ENCODE measurements around the gene GLT8D1. TPM values are rescaled to one million over a fixed set of nuclear protein-coding genes. Genes with fewer than 3 reads are reported as not detected.

GLT8D1 gene
- total RNA-seq, 2 experiments from 2014 or later: 8.4 to 10.8 TPM

DNA sequence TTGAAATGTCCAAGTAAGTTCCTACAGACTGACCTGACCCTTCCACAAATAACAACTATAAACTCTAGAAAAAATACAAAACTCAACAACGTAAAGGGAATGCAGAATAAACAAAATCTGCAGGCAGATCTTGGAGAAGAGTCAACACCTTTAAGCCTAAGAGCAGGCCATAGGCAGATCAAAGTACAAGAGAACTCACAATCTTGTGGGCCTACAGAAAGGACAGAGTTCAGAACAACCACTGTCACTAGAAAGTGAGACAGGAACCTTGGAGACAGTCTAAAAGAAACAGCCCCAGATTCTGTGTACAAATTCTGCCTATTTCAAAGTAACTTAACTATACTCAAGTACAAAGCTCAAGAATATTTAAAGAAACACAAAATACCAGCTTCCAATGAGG, 34.1 kb upstream of the GLT8D1 start:
- no peak overlapping the region for H3K27ac Mint-ChIP-seq
- Histone ChIP-seq H3K36me3 (ENCODE audit: insufficient read depth, low read length) (peaks cover 57% of the 10 kb centered on the region), H3K4me1 (ENCODE audit: insufficient read depth, low read length) (no peaks in the 10 kb centered on the region), H3K9me3 (ENCODE audit: control insufficient read depth in 1 of 2, insufficient read depth in 1 of 2, low read length in 2 of 2) (no peaks in the 10 kb centered on the region), H3K27me3 (ENCODE audit: control insufficient read depth in 1 of 2, insufficient read depth in 2 of 2, low read length in 2 of 2) (no peaks in the 10 kb centered on the region), H3K27ac (ENCODE audit: low read depth in 1 of 2, low read length in 2 of 2) (no peak overlapping the region), H3K4me3 (ENCODE audit: low read length) (no peak overlapping the region)
- TF ChIP-seq, protein P1, sequence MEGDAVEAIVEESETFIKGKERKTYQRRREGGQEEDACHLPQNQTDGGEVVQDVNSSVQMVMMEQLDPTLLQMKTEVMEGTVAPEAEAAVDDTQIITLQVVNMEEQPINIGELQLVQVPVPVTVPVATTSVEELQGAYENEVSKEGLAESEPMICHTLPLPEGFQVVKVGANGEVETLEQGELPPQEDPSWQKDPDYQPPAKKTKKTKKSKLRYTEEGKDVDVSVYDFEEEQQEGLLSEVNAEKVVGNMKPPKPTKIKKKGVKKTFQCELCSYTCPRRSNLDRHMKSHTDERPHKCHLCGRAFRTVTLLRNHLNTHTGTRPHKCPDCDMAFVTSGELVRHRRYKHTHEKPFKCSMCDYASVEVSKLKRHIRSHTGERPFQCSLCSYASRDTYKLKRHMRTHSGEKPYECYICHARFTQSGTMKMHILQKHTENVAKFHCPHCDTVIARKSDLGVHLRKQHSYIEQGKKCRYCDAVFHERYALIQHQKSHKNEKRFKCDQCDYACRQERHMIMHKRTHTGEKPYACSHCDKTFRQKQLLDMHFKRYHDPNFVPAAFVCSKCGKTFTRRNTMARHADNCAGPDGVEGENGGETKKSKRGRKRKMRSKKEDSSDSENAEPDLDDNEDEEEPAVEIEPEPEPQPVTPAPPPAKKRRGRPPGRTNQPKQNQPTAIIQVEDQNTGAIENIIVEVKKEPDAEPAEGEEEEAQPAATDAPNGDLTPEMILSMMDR (IDR thresholded peaks at IDR 0.05): no peak
- intact Hi-C loops (cut with DNase I, micrococcal nuclease): loop anchor here (5.0 kb wide), 2 partner anchors 248 to 458 kb away; no protein-coding TSS in a partner anchor
- no peaks in the 10 kb centered on the region for H3K27me3 Mint-ChIP-seq
- ChIA-PET CTCF (no interaction called here), POLR2A (no interaction called here)
- H3K4me1 Mint-ChIP-seq (ENCODE audit: low read depth): no peaks in the 10 kb centered on the region
- ATAC-seq (ENCODE audit: poor library complexity): no peak
- peaks cover 79% of the 10 kb centered on the region for H3K36me3 Mint-ChIP-seq (ENCODE audit: low read depth)
- DNase-seq: no peak
- H3K4me3 Mint-ChIP-seq: no peak overlapping the region
- no peaks in the 10 kb centered on the region for H3K9me3 Mint-ChIP-seq

DNA sequence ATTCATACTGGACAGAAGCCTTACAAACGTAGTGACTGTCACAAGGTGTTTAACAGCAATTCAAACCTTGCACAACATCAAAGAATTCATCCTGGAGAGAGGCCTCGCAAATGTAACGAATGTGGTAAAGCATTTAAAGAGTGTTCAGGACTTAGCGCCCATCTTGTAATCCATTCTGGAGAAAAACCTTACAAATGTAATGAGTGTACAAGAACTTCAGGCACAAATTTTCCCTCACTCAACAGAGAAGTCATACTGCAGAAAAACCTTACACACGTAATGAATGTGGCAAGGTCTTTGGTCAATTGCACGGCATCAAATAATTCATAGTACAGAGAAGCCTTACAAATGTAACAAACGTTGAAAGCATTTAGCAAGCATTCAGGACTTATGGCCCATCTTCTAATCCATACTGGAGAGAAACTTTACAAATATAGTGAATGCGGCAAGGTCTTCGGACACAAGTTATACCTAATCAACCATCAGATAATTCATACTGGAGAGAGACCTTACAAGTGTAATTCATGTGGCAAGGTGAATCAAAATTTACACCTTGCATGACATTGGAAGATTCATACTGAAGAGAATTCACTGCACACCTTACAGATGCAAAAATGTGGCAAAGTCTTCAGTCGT, 27.8 kb upstream of the GLT8D1 start:
- Histone ChIP-seq H3K36me3 (ENCODE audit: insufficient read depth, low read length) (peaks cover 41% of the 10 kb centered on the region), H3K27me3 (ENCODE audit: control insufficient read depth in 1 of 2, insufficient read depth in 2 of 2, low read length in 2 of 2) (no peaks in the 10 kb centered on the region), H3K4me3 (ENCODE audit: low read length) (no peak overlapping the region), H3K9me3 (ENCODE audit: control insufficient read depth in 1 of 2, insufficient read depth in 1 of 2, low read length in 2 of 2) (peaks cover 0 to 19% of the 10 kb centered on the region in 2 experiments), H3K27ac (ENCODE audit: low read depth in 1 of 2, low read length in 2 of 2) (no peak overlapping the region), H3K4me1 (ENCODE audit: insufficient read depth, low read length) (no peaks in the 10 kb centered on the region)
- DNase-seq: no peak
- ChIA-PET CTCF (no interaction called here), POLR2A (no interaction called here)
- intact Hi-C loops (cut with DNase I, micrococcal nuclease): no loop called here
- no peaks in the 10 kb centered on the region for H3K4me1 Mint-ChIP-seq (ENCODE audit: low read depth)
- ATAC-seq (ENCODE audit: poor library complexity): no peak
- no peaks in the 10 kb centered on the region for H3K27me3 Mint-ChIP-seq
- no peak overlapping the region for H3K27ac Mint-ChIP-seq
- peaks cover 87% of the 10 kb centered on the region for H3K36me3 Mint-ChIP-seq (ENCODE audit: low read depth)
- H3K4me3 Mint-ChIP-seq: no peak overlapping the region
- peaks cover 3% of the 10 kb centered on the region for H3K9me3 Mint-ChIP-seq
- TF ChIP-seq, protein P1 (IDR thresholded peaks at IDR 0.05): no peak

DNA sequence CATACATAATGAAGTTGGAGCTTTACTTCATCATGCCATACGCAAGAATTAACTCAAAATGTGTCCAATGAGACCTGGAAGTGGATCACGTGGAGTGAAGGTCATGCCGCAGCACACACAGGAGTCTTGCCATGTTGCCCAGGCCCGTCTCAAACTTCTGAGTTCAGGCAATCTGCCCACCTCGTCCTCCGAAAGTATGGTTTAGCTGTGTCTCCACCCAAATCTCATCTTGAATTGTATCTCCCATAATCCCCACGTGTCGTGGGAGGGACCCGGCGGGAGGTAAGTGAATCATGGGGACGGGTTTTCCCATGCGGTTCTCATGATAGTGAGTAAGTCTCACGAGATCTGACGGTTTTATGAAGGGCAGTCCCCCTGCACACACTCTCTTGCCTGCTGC, 26.0 kb upstream of the GLT8D1 start:
- H3K4me3 Mint-ChIP-seq: no peak overlapping the region
- H3K36me3 Mint-ChIP-seq (ENCODE audit: low read depth): peaks cover 81% of the 10 kb centered on the region
- H3K4me1 ChIP-seq (ENCODE audit: insufficient read depth, low read length): no peaks in the 10 kb centered on the region
- H3K27me3 Mint-ChIP-seq: no peaks in the 10 kb centered on the region
- no peaks in the 10 kb centered on the region for H3K27me3 ChIP-seq (ENCODE audit: control insufficient read depth in 1 of 2, insufficient read depth in 2 of 2, low read length in 2 of 2)
- ATAC-seq (ENCODE audit: poor library complexity) (no peak), DNase-seq (no peak)
- peaks cover 3% of the 10 kb centered on the region for H3K9me3 Mint-ChIP-seq
- intact Hi-C loops (cut with DNase I, micrococcal nuclease): no loop called here
- H3K4me3 ChIP-seq (ENCODE audit: low read length): no peak overlapping the region
- ChIA-PET POLR2A (interaction anchor here (0.8 kb wide), 1 partner anchor 11 kb away, joined by 3 read pairs; no protein-coding TSS in a partner anchor), CTCF (no interaction called here)
- H3K27ac Mint-ChIP-seq: no peak overlapping the region
- no peaks in the 10 kb centered on the region for H3K4me1 Mint-ChIP-seq (ENCODE audit: low read depth)
- TF ChIP-seq, protein P1 (IDR thresholded peaks at IDR 0.05): no peak
- peaks cover 0 to 19% of the 10 kb centered on the region in 2 experiments for H3K9me3 ChIP-seq (ENCODE audit: control insufficient read depth in 1 of 2, insufficient read depth in 1 of 2, low read length in 2 of 2)
- no peak overlapping the region for H3K27ac ChIP-seq (ENCODE audit: low read depth in 1 of 2, low read length in 2 of 2)
- H3K36me3 ChIP-seq (ENCODE audit: insufficient read depth, low read length): peaks cover 36% of the 10 kb centered on the region

All from CD4-positive, alpha-beta T cell (primary cell).